Ecto neural progenitor cell (in vitro differentiated cells): ENCODE data around the gene RRBP1.
A peak's percentile ranks its signal among the peaks of the same experiment; 100 is the strongest.

Experiments
- DNase-seq: peaks from one replicate; pipeline ENCODE4 v3.0.0-alpha.2; 2018; ENCODE audit warnings: low spot score

Gene RRBP1, protein sequence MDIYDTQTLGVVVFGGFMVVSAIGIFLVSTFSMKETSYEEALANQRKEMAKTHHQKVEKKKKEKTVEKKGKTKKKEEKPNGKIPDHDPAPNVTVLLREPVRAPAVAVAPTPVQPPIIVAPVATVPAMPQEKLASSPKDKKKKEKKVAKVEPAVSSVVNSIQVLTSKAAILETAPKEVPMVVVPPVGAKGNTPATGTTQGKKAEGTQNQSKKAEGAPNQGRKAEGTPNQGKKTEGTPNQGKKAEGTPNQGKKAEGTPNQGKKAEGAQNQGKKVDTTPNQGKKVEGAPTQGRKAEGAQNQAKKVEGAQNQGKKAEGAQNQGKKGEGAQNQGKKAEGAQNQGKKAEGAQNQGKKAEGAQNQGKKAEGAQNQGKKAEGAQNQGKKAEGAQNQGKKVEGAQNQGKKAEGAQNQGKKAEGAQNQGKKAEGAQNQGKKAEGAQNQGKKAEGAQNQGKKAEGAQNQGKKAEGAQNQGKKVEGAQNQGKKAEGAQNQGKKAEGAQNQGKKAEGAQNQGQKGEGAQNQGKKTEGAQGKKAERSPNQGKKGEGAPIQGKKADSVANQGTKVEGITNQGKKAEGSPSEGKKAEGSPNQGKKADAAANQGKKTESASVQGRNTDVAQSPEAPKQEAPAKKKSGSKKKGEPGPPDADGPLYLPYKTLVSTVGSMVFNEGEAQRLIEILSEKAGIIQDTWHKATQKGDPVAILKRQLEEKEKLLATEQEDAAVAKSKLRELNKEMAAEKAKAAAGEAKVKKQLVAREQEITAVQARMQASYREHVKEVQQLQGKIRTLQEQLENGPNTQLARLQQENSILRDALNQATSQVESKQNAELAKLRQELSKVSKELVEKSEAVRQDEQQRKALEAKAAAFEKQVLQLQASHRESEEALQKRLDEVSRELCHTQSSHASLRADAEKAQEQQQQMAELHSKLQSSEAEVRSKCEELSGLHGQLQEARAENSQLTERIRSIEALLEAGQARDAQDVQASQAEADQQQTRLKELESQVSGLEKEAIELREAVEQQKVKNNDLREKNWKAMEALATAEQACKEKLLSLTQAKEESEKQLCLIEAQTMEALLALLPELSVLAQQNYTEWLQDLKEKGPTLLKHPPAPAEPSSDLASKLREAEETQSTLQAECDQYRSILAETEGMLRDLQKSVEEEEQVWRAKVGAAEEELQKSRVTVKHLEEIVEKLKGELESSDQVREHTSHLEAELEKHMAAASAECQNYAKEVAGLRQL (N-terminal part only)

DNA sequence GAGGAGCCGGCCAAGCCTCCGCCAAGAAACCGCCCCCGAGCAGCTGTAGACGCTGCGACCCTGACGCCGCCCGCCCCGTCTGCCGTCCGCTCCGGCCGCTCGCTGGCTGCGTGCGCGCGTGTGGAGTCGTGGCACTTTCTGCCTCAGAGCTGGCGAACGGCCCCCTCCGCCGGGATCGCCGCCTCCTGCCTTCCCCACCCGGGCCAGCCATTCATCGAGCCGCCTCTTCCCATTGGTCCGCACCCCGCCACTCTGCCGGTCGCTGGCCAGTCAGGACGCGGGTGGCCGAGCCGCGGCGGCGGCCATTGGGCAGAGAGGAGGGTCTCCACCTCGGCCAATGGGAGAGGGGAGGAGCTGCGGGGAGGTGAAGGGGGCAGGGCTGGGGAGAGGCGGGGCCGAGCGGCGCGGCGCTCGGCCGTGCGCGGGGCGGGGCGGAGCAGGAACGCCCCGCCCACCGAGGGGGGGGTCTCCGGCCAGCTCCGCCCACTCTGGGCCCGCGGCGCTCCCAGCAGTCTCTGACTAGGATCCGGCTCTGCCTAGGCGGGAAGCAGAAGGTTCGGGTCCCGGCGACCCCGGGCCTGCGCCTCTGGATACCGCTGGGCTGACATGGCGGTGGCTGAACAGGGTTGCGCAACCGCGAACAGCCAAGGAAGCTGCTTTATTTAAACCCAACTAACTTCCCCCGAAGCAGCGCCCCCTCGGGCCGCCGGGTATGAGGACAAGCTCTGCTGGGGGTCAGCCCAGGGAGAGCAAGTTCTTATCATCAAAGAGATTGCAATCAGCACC lies at the start of gene RRBP1:
Gene RRBP1, minus strand, starts transcription at position 140 of the 786 bp plus-strand sequence. CDS start 21,735 bp downstream, outside the sequence.
- peak; percentile 99 for DNase-seq

GRCh38 chr20:17731233-17731632 lies 49.2 kb upstream of the RRBP1 start:
- DNase-seq: no peak

DNA sequence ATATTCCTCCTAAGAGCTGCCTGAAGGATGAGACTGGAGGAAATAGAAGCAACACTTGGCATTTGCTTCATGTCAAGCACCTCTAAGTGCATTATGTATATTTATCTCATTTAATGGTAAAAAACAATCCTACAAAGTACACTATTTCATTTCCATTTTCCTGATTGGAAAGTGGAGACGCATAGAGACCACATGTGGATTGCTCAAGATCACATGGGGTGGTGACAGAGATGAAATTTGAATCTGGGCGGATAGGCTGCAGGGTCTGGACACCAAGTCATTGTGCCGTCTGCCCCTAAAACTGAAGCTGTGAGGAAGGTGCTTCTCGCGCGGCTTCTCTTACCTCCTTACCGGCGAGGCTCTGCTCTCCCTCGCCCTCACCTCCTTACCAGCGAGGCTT lies 48.0 kb upstream of the RRBP1 start:
- no peak for DNase-seq

GRCh38 chr20:17728074-17728473 lies 46.0 kb upstream of the RRBP1 start:
- DNase-seq: no peak

DNA sequence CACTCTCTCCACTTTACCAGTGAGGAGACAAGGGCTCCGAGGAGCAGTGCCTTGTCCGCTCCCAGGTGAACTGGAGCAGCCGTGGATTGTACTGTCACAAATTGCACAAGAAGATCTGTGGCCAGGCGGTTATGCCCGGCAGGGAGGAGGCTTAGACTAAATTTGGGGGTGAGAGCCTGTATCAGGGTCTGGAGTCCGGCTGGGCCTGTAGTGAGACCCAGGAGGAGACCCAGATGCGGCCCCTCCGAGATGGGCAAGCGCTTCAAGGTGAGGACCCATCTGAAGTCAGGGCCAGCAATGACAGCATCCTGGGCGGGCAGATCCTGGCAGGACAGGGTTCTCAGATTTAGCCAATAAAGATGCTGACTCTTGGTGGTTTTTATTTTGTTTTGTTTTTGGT lies 45.3 kb upstream of the RRBP1 start:
- no peak for DNase-seq

GRCh38 chr20:17726902-17727301 lies 44.9 kb upstream of the RRBP1 start:
- DNase-seq: no peak

DNA sequence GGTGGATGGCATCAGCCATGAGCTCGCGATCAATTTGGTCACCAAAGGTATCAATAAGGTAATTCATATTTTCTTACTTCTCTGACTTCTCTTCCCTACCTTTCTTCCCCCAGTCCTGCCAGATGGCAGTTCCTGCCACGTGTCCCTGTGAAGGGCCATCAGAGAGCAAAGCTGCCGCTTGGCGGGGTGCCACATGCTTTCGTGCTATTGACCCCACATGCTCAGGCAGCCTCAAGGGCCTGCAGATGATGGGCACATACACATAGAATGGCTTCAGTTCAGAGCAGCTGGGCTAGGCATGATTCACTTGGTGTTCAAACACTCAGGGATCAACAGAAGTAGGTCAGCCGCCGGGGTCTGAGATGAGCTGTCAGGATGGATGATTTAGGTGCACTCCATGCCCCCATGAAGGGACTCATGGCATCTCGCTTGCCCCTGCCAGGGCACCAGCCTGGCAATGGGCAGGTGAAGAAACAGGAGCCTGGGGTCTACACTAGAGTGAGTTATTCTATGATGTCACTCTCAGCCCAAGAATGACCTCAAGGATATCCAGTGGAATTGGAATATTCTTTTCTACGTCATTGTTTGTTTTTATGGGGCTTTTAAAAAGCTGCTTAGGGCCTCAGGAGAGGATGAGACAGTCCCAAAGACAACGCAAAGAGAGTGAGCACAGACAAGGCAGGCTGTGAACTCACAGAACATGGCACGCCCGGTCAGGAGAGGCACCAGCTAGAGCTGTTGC lies 43.2 kb upstream of the RRBP1 start:
- DNase-seq: no peak

- no peak for DNase-seq
Measured at GRCh38 chr20:17723301-17723691, 41.3 kb upstream of the RRBP1 start.

- no peak for DNase-seq
Measured at GRCh38 chr20:17722493-17723300, 40.7 kb upstream of the RRBP1 start.

GRCh38 chr20:17721802-17722486 lies 39.9 kb upstream of the RRBP1 start:
- DNase-seq: no peak

DNA sequence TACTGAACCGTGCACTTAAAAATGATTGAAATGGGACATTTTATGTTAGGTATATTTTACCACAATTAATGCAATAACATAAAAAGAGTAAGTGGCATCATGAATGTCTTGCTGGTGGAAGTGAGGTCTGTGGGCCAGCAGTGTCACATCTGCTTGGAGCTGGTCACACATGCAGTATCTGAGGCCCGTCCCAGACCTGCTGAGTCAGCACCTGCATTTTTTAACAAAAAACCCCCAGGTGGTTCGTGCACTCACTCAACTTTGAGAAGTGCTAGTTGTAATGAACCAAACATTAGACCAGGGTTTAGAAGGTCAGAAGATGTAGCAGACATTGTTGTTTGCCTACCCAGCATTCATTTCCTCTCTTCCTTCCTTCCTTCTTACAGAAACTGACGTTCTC lies 38.7 kb upstream of the RRBP1 start:
- DNase-seq: no peak

- no peak for DNase-seq
Measured at GRCh38 chr20:17716331-17716730, 34.3 kb upstream of the RRBP1 start.

- no peak for DNase-seq
Measured at GRCh38 chr20:17715075-17715474, 33.0 kb upstream of the RRBP1 start.

DNA sequence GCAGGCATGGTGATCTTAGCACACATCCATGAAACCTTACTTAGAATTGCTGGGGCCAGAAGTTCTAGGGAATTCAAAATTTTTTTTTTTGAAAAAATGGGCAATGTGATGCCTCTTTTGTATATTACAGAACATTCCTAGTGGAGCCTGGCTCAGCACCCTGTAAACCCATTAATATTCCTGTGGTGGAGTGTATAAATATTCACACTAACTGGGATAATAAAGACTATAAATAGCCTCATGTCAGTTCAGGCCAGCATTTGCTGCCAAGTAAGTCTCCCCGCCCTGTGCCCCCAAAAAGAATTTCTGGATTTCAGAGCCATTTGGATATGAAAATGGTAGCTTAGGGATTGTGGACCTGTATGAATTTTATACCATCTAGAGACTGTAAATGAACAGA lies 32.6 kb upstream of the RRBP1 start:
- DNase-seq: no peak

DNA sequence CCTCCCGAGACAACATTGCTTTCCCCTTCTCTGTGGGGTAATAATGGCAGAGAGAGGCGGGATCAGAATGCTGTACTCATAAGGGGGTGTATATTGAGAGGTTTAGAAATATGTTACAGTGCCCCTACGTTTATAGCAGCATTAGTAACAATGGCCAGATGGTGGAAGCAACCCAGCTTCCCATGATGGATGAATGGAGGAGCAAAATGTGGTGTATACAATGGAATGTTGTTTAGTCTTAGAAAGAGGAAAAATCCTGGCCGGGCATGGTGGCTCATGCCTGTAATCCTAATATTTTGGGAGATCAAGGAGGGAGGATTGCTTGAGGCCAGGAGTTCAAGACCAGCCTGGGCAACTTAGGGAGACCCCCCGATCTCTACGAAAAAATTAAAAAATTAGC lies 30.7 kb upstream of the RRBP1 start:
- no peak for DNase-seq

DNA sequence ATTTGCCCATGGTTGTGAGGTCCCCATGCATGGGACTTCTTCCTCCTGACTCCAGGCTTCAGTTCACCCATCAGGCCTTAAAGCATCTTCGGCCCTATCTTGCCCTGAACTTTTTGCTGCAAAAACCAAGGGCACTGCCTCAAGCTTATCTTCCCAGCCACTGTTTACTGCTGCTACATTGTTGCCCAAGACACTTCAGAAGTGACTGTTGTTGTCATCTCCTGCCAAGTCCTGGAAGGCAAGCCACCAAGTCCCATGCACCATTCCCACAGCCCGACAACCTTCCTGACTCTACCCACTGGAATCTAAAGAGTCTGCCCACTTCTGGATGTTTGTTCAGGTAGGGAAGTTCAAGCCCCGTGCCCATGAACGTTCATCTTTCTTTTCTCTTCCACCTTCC lies 30.2 kb upstream of the RRBP1 start:
- no peak for DNase-seq

- no peak for DNase-seq
Measured at GRCh38 chr20:17711267-17711627, 29.2 kb upstream of the RRBP1 start.

GRCh38 chr20:17710379-17711266 lies 28.6 kb upstream of the RRBP1 start:
- no peak for DNase-seq
